NCI-H1694 (cell line): ENCODE data around the gene ABT1.
A peak's percentile ranks its signal among the peaks of the same experiment; 100 is the strongest.
"Not testable (repeated sequence)": the region's sequence is repeated elsewhere in the genome, so short reads cannot be mapped to it uniquely, and the experiment has no call there.

Experiments used
- DNase-seq: peaks from one replicate; lab custom pipeline; 2025; lab: John Stamatoyannopoulos, UW

ABT1 gene

GRCh38 chr6:26596579-26597388 is at the start of gene ABT1:
Gene ABT1 (plus strand): TSS chr6:26596953. CDS start chr6:26596983, 30 bp downstream.
- peak; percentile 90 for DNase-seq

GRCh38 chr6:26547363-26547762 is 49.4 kb upstream of the ABT1 start:
- not testable (repeated sequence) for DNase-seq

- no peak for DNase-seq
Observed at GRCh38 chr6:26550250-26550993, 46.3 kb upstream of the ABT1 start.

GRCh38 chr6:26552205-26552604 is 44.5 kb upstream of the ABT1 start:
- DNase-seq: no peak

- DNase-seq: no peak
Observed at GRCh38 chr6:26552640-26553188, 44.0 kb upstream of the ABT1 start.

- DNase-seq: peak; percentile 80
Observed at GRCh38 chr6:26553264-26553634, 43.5 kb upstream of the ABT1 start.

- peak; percentile 88 for DNase-seq
Observed at GRCh38 chr6:26553635-26554446, 42.9 kb upstream of the ABT1 start.

- no peak for DNase-seq
Observed at GRCh38 chr6:26554447-26554696, 42.4 kb upstream of the ABT1 start.

- DNase-seq: peak; percentile 71
Observed at GRCh38 chr6:26554697-26555504, 41.9 kb upstream of the ABT1 start.

- peak; percentile 40 for DNase-seq
Observed at GRCh38 chr6:26555505-26556262, 41.1 kb upstream of the ABT1 start.

- peak; percentile 84 for DNase-seq
Observed at GRCh38 chr6:26556263-26557070, 40.3 kb upstream of the ABT1 start.

- DNase-seq: no peak
Observed at GRCh38 chr6:26561533-26562466, 35.0 kb upstream of the ABT1 start.

GRCh38 chr6:26563488-26563887 is 33.3 kb upstream of the ABT1 start:
- DNase-seq: no peak

GRCh38 chr6:26568601-26569432 is 27.9 kb upstream of the ABT1 start:
- DNase-seq: peak; percentile 94

GRCh38 chr6:26569433-26569764 is 27.4 kb upstream of the ABT1 start:
- DNase-seq: no peak

- no peak for DNase-seq
Observed at GRCh38 chr6:26570027-26570809, 26.5 kb upstream of the ABT1 start.

- peak; percentile 92 for DNase-seq
Observed at GRCh38 chr6:26571592-26572296, 25.0 kb upstream of the ABT1 start.
